IMR-90 (cell line): ENCODE measurements around the gene FMN2. TPM values are rescaled to one million over a fixed set of nuclear protein-coding genes. Genes with fewer than 3 reads are reported as not detected.

ENCODE experiments used
- ATAC-seq: fragments of 200-7000 bp; cut with Tn5 transposase; 2 replicates; pipeline ENCODE4 v1.9.1; 2020; ENCODE audit warnings: low read depth, mild to moderate bottlenecking, moderate library complexity
- BruUV-seq: library from RNA; stranded (reverse); fragments of 400-500 nt; replicated peaks from 2 replicates; lab custom pipeline; 2021; lab: Mats Ljungman, UMichigan
- CTCF ChIA-PET: fragments of 300-600 bp; formaldehyde crosslinking; extraction: SDS; loops from one replicate; lab custom pipeline; 2021; ENCODE audit warnings: antibody characterized with exemption; lab: Yijun Ruan, JAX
- POLR2A ChIA-PET: fragments of 300-600 bp; sonication (Branson Sonifier 250); formaldehyde crosslinking; loops from one replicate; lab custom pipeline; 2022; ENCODE audit warnings: antibody characterized with exemption; ENCODE audit not compliant: unreplicated experiment; lab: Charles Lee
- DNase-seq: peaks from one replicate; pipeline ENCODE4 v3.0.0; 2013
- H2AFZ ChIP-seq: replicated peaks from 2 replicates; pipeline ENCODE3; 2013; ENCODE audit warnings: low read length, mild to moderate bottlenecking; ENCODE audit not compliant: poor library complexity
- H2AK5ac ChIP-seq: 2 replicates; pipeline ENCODE4 v1.6.1; 2013; ENCODE audit warnings: low read depth, low read length, inconsistent platforms
- H2AK9ac ChIP-seq: replicated peaks from 2 replicates; pipeline ENCODE3; 2013; ENCODE audit warnings: mild to moderate bottlenecking, low read depth, low read length, moderate library complexity; ENCODE audit not compliant: poor library complexity
- H2BK120ac ChIP-seq: 2 replicates; pipeline ENCODE4 v1.6.1; 2013; ENCODE audit warnings: low read depth, low read length, inconsistent platforms
- H2BK15ac ChIP-seq: 3 replicates; pipeline ENCODE4 v1.6.1; 2013; ENCODE audit warnings: low read depth, low read length, inconsistent platforms
- H2BK20ac ChIP-seq: 2 replicates; pipeline ENCODE4 v1.6.1; 2013; ENCODE audit warnings: low read depth, mild to moderate bottlenecking, inconsistent platforms, low read length, moderate library complexity
- H2BK5ac ChIP-seq: 2 replicates; pipeline ENCODE4 v1.6.1; 2013; ENCODE audit warnings: mild to moderate bottlenecking, low read depth, low read length, inconsistent platforms; ENCODE audit not compliant: poor library complexity, severe bottlenecking
- H3K14ac ChIP-seq: replicated peaks from 2 replicates; pipeline ENCODE4 v1.6.1; 2013; ENCODE audit warnings: low read depth, low read length, inconsistent platforms
- H3K18ac ChIP-seq: 2 replicates; pipeline ENCODE4 v1.6.1; 2013; ENCODE audit warnings: low read depth, low read length, control low read depth
- H3K23ac ChIP-seq: 2 replicates; pipeline ENCODE4 v1.6.1; 2013; ENCODE audit warnings: low read depth, low read length, inconsistent platforms
- H3K27ac ChIP-seq: 2 replicates; pipeline ENCODE4 v1.5.1; 2013; ENCODE audit warnings: mild to moderate bottlenecking, control low read depth, low read length; ENCODE audit not compliant: insufficient read depth
- H3K27me3 ChIP-seq: 2 replicates; pipeline ENCODE4 v1.6.1; 2013; ENCODE audit warnings: low read length; ENCODE audit not compliant: control insufficient read depth, insufficient read depth
- H3K36me3 ChIP-seq: 2 replicates; pipeline ENCODE4 v1.6.1; 2013; ENCODE audit warnings: low read length, mixed read lengths; ENCODE audit not compliant: control insufficient read depth, insufficient read depth
- H3K4ac ChIP-seq: 2 replicates; pipeline ENCODE4 v1.6.1; 2013; ENCODE audit warnings: low read depth, low read length, inconsistent platforms
- H3K4me1 ChIP-seq: 2 replicates; pipeline ENCODE4 v1.6.1; 2013; ENCODE audit warnings: low read length, mixed read lengths; ENCODE audit not compliant: control insufficient read depth, insufficient read depth
- H3K4me2 ChIP-seq: 2 replicates; pipeline ENCODE4 v1.6.1; 2013; ENCODE audit warnings: low read depth, mild to moderate bottlenecking, control low read depth, low read length, moderate library complexity
- H3K4me3 ChIP-seq: 2 replicates; pipeline ENCODE4 v1.5.1; 2013; ENCODE audit warnings: low read depth, mild to moderate bottlenecking, control low read depth, low read length, moderate library complexity; ENCODE audit not compliant: insufficient read depth
- H3K56ac ChIP-seq: 2 replicates; pipeline ENCODE4 v1.6.1; 2013; ENCODE audit warnings: low read length, inconsistent platforms; ENCODE audit not compliant: insufficient read depth; ENCODE audit errors: extremely low read depth
- H3K79me1 ChIP-seq, 2 experiments: 2 replicates each; pipeline ENCODE4 v1.6.1; 2013; ENCODE audit warnings: low read length in 2 of 2, inconsistent platforms in 1 of 2, low read depth in 1 of 2
- H3K9ac ChIP-seq: 2 replicates; pipeline ENCODE4 v1.6.1; 2013; ENCODE audit warnings: low read depth, low read length, control low read depth
- H3K9me1 ChIP-seq: 2 replicates; pipeline ENCODE4 v1.6.1; 2013; ENCODE audit warnings: low read length, inconsistent platforms; ENCODE audit not compliant: insufficient read depth
- H3K9me3 ChIP-seq: 2 replicates; pipeline ENCODE4 v1.6.1; 2013; ENCODE audit warnings: low read length; ENCODE audit not compliant: control insufficient read depth, insufficient read depth
- H4K20me1 ChIP-seq: 2 replicates; pipeline ENCODE4 v1.6.1; 2013; ENCODE audit warnings: low read length, inconsistent platforms; ENCODE audit not compliant: insufficient read depth
- H4K5ac ChIP-seq: 2 replicates; pipeline ENCODE4 v1.6.1; 2013; ENCODE audit warnings: mild to moderate bottlenecking, low read depth, low read length, control low read depth
- H4K8ac ChIP-seq, 2 experiments: 2 replicates each; pipeline ENCODE4 v1.6.1; 2013; ENCODE audit warnings: low read depth in 2 of 2, low read length in 2 of 2, control low read depth in 1 of 2, inconsistent platforms in 1 of 2
- H4K91ac ChIP-seq: 2 replicates; pipeline ENCODE4 v1.6.1; 2013; ENCODE audit warnings: low read depth, low read length, inconsistent platforms; ENCODE audit not compliant: insufficient read depth
- BHLHE40 ChIP-seq: fragments of 150-350 bp; IDR thresholded peaks from 2 replicates; pipeline ENCODE4 v1.6.1; 2016; ENCODE audit warnings: mild to moderate bottlenecking, low read depth, low read length
- FOS ChIP-seq: fragments of 150-350 bp; IDR thresholded peaks from 2 replicates; pipeline ENCODE4 v1.6.1; 2016; ENCODE audit warnings: low read depth, low read length
- MAFK ChIP-seq: IDR thresholded peaks from 2 replicates; pipeline ENCODE4 v1.6.1; 2012; ENCODE audit warnings: low read depth, low read length, improper control_type of control experiment
- MXI1 ChIP-seq: IDR thresholded peaks from 2 replicates; pipeline ENCODE4 v1.6.1; 2012; ENCODE audit warnings: low read depth, mild to moderate bottlenecking, low read length, moderate library complexity, borderline replicate concordance
- NFE2L2 ChIP-seq: fragments of 150-350 bp; IDR thresholded peaks from 2 replicates; pipeline ENCODE4 v1.6.1; 2016; ENCODE audit warnings: low read depth, mild to moderate bottlenecking, low read length
- POLR2A ChIP-seq: IDR thresholded peaks from 2 replicates; pipeline ENCODE4 v1.6.1; 2012; ENCODE audit warnings: mild to moderate bottlenecking, low read depth, low read length
- RAD21 ChIP-seq: IDR thresholded peaks from 2 replicates; pipeline ENCODE4 v1.6.1; 2012; ENCODE audit warnings: low read length, improper control_type of control experiment
- SMC3 ChIP-seq: fragments of 150-350 bp; IDR thresholded peaks from 2 replicates; pipeline ENCODE4 v1.6.1; 2016; ENCODE audit warnings: low read depth, mild to moderate bottlenecking, antibody characterized with exemption, low read length, moderate library complexity
- USF2 ChIP-seq: fragments of 150-350 bp; IDR thresholded peaks from 2 replicates; pipeline ENCODE4 v1.6.1; 2017; ENCODE audit warnings: mild to moderate bottlenecking, antibody characterized with exemption, low read length, low read depth
- WGBS, 2 experiments: methylation state at CpG; one replicate each; pipeline versions ENCODE4 v1.1.5 to v1.1.7; 2013; ENCODE audit warnings: missing lambda C conversion rate in 2 of 2; ENCODE audit not compliant: insufficient read length in 1 of 2; ENCODE audit errors: extremely low coverage in 2 of 2; 5-methylcytosine and 5-hydroxymethylcytosine counted together
- dilution Hi-C: fragments of 300-500 bp; cut with HindIII; formaldehyde crosslinking; loops from one replicate; pipeline ENCODE4 v1.14.3; 2018; ENCODE audit warnings: low sequenced_read_pairs; ENCODE audit not compliant: unreplicated experiment
- in situ Hi-C: fragments of 300-500 bp; cut with MboI; formaldehyde crosslinking; loops from 3 replicates; pipeline ENCODE4 v1.14.3; 2019; ENCODE audit warnings: low sequenced_read_pairs, inconsistent platforms, mixed read lengths
- intact Hi-C: fragments of 100-400 bp; cut with micrococcal nuclease; formaldehyde crosslinking; loops from 2 replicates; pipeline ENCODE4 v1.10.0; 2022
- polyA plus RNA-seq, 3 experiments: library from polyadenylated mRNA; depleted of rRNA; stranded (reverse); fragments of >200 nt; gene quantifications; 2 replicates each; pipeline ENCODE4 v1.2.3, GENCODE V29; 2012; ENCODE audit warnings: low replicate concordance in 1 of 3
- total RNA-seq: library from RNA; depleted of rRNA; stranded (reverse); fragments of >200 nt; gene quantifications from 2 replicates; pipeline ENCODE4 v1.2.3, GENCODE V29; 2012

FMN2 gene
- total and polyA plus RNA-seq, 2 of the 4 experiments (the other 2 are of a cell fraction) = 29.0 to 35.8 TPM

GRCh38 chr1:240338837-240339236, 247.2 kb downstream of the FMN2 start:
- peak overlapping the region; percentile 71 for H2BK120ac ChIP-seq
- dilution Hi-C loops = no loop called here
- H3K27me3 ChIP-seq = no peaks in the 10 kb centered on the region
- H3K9ac ChIP-seq = no peak overlapping the region
- peaks cover 9% of the 10 kb centered on the region for H3K9me1 ChIP-seq
- peak overlapping the region; percentile 29; the same call in 1 of the 2 replicates for H3K4ac ChIP-seq
- WGBS, 2 experiments = 98% methylated on average over 7 of the region's 9 CpGs; no CpG with 5 or more reads in 1 of the 2 experiments
- no peak overlapping the region for H3K4me2 ChIP-seq
- no peak overlapping the region for H2BK15ac ChIP-seq
- H4K20me1 ChIP-seq = no peaks in the 10 kb centered on the region
- no peaks in the 10 kb centered on the region for H3K9me3 ChIP-seq
- peaks cover 11% of the 10 kb centered on the region for H3K4me1 ChIP-seq
- POLR2A ChIA-PET = no interaction called here
- no peak overlapping the region for H3K56ac ChIP-seq
- peak overlapping the region in 1 of 2 experiments; percentile 44; a peak in 1 of 4 replicates for H4K8ac ChIP-seq
- no peak overlapping the region for H3K4me3 ChIP-seq
- 0 out of 2 replicates have a peak overlapping the region, but pooled peaks have one; percentile 21 for H4K91ac ChIP-seq
- no peak overlapping the region for H3K23ac ChIP-seq
- H3K14ac ChIP-seq = no peak overlapping the region
- peak overlapping the region; percentile 53; the same call in 1 of the 2 replicates for H2AK5ac ChIP-seq
- TF ChIP-seq BHLHE40 (no peak), RAD21 (no peak), MAFK (no peak), SMC3 (no peak), FOS (no peak), USF2 (no peak), MXI1 (no peak), NFE2L2 (no peak), POLR2A (no peak)
- no TSS peak for BruUV-seq
- DNase-seq (no peak), ATAC-seq (no peak)
- intact Hi-C loops = no loop called here
- H3K36me3 ChIP-seq = no peaks in the 10 kb centered on the region
- peak overlapping the region; percentile 34 for H2BK5ac ChIP-seq
- no peak overlapping the region for H3K27ac ChIP-seq
- H3K18ac ChIP-seq = no peak overlapping the region
- in situ Hi-C loops = no loop called here
- H3K79me1 ChIP-seq = peaks cover 9 to 27% of the 10 kb centered on the region in 2 experiments
- CTCF ChIA-PET = interaction anchor here (0.6 kb wide), 1 partner anchor 312 kb away, joined by 4 read pairs; no protein-coding TSS in a partner anchor
- no peak overlapping the region for H2AK9ac ChIP-seq
- H2AFZ ChIP-seq = no peak overlapping the region
- no peak overlapping the region for H4K5ac ChIP-seq
- H2BK20ac ChIP-seq = no peak overlapping the region
